NCI-H2107 (cell line): ENCODE measurements around the gene PANX1.

Experiments used
- DNase-seq: peaks from one replicate; lab custom pipeline; 2025; lab: John Stamatoyannopoulos, UW

PANX1 gene

GRCh38 chr11:94129512-94130297 lies 1.1 kb downstream of the PANX1 start:
- DNase-seq = no peak

DNA sequence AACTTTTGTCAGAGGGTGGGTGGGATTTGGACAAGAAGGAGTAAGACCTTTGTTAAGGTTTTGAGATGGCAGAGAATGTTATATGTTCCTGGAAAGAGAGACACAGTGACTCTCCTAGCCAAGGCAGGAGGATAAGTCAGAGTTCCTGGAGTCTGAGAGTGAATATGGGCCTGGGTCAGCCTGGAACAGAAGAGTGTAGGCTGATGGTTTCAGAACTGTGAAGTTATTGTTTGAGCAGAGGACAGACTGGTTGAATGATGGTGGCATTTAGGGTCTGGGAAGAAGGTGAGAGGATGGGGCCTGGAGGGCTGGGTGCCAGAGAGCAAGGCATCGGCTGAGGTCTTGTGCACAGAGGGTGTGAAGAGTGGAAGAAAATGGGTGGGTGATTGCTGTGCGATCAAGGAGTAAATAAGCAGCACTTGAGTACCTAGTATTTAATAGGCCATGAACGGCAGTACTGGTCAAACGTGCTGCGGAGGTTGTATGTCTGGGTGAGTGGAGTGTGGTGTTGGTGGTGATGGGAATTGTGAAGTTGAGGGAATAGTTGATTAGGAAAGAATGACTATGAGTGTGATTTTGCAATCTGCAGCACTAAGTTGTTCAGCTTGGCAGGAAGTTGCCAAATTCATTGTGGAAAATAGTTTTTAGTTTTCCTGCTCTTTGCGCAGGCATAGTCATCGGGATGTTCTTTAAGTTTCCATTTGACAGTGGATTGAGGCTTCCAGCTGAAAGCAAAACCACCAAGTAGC lies 1.8 kb downstream of the PANX1 start:
- no peak for DNase-seq

DNA sequence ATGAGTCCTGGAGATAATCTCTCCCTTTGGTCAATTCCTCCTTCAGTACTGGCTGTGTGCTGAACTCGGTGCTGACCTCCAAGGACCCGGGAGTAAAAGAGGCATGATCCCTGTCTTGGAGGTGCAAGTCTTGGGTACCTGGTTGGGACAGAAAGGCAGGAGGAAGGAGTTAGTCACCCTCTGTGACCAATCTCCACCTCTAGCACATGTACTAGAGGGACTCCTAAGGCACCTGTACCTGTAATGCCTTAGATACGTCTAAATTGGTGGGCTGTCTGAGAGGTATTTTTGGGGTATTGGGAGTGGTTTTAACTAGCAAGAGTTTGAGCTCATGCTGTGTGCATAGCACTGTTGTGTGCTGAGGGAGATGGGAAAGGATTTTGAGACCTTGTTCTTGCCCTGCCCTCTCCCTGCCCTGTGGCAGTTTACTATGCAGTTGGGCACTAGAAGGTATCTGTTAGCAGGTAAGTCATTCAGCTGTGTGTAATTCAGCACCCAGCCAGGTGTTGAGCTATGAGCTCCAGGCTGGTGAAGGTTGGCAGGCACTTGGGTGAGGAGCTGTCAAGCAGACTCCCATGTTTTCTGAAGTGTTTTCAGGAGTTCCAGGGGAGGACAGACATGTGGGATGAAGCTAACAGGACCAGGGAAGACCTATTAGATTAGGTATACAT lies 2.5 kb downstream of the PANX1 start:
- DNase-seq = no peak

- DNase-seq = no peak
These were observed 3.1 kb downstream of the PANX1 start for GRCh38 chr11:94131718-94132115.

GRCh38 chr11:94132152-94132558 lies 3.5 kb downstream of the PANX1 start:
- no peak for DNase-seq

GRCh38 chr11:94132823-94133408 lies 4.3 kb downstream of the PANX1 start:
- no peak for DNase-seq

DNA sequence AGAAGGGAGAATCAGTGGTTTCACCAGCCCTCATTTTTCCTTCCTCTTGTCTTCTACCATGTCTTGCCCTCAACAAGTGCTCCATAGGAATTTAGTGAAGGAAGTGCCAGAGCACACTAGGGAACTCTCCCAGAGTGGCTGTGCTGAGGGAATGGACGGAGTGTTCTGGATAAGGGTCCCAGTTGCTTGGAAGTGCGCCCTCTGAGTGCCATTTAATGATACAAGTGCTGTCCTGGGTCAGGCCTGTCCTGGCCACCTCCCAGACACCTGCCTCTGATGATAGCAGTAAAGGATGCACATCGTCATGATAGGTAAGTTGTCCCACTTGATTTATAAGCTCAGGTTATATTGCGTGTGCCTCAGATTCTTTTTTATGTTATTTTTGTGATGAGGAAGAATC lies 5.1 kb downstream of the PANX1 start:
- no peak for DNase-seq

- no peak for DNase-seq
These were observed 6.2 kb downstream of the PANX1 start for GRCh38 chr11:94134651-94135512.

- DNase-seq = no peak
These were observed 10.8 kb downstream of the PANX1 start for GRCh38 chr11:94139416-94139815.

DNA sequence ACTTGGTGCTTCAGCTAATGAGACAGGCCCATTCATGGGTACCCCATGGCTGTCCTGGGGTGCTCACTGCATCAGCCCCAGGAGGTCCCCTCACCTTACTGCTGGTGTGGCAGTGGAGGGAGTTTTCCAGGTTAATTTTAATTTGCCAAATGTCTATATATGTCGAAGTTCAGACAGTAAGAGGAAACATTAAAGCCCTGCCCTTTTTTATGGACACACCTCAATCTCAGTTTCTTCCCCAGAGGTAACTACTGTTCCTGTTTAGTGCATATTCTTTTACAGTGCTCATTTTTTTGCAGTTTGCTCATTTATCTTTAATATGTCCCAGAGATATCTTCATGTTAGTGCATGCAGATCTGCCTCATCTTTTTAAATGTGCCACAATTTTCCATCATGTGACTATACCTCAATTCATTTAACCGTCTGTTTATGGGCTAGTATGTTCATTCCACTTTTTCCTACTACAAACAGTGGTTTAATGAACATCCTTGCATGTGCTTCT lies 11.6 kb downstream of the PANX1 start:
- no peak for DNase-seq

- DNase-seq = no peak
These were observed 13.1 kb downstream of the PANX1 start for GRCh38 chr11:94141511-94142307.

DNA sequence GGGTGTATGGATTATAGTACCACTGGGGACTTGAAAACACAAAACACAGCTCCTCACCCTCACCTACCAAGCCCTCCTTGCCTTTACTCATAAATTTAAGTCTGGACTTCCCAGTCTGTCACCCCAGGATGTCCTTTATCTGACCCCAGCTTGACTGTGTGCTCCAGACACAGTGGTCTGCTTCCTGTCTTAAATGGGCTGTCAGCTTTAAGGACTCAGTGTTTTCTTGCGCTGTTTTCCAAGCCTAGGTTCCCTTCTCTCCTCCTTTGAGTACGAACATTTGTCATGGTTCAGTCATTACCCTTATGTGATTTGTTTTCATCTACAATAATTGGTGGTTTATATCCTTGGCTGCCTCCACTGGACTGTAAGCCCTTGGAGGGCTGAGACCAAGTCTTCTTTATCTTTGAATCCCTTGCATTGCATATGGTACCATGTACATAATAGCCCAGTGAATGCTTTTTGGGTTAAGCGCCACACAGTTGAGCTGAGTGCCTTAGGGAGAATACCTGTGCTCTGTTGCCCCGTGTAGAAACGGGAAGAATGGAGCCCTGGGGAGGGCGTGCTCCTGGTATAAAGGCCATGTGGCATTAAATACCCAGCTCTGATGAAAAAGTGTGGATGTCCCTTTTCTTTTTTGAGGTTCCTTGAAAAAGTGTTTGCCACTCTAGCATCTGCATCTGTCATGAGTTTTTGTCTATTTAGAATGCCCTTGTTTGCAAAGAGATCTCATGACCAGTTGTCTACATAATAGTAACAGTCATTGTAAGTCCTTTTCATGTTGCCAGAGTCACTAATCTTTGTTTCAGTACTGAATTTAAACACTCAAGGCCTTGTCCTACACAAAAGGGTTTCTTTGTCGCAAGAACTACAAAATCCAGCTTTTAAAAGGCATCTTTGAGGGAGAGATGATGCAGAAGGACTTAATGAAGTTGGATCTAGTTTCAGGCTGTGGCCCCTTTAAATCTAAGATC lies 14.0 kb downstream of the PANX1 start:
- no peak for DNase-seq

GRCh38 chr11:94144216-94144615 lies 15.6 kb downstream of the PANX1 start:
- no peak for DNase-seq

- DNase-seq = no peak
These were observed 16.0 kb downstream of the PANX1 start for GRCh38 chr11:94144664-94145063.

DNA sequence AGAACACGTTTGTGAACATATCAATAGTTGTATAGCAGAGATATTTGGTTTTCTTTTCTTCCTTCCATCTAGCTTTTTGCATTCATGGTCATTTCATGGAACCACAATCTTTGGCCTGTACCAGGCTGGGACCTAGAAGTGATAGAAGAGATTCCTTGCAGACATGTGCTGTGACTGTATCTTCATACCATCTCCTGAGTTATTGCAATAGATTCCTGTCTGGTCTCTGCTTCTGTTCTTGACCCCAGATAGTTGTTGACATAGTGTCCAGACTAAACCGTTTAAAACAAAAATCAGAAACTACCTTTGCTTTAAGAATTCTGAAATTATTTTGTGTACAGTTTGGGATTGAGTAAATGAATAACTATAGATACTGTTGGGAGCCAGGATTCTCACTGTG lies 16.8 kb downstream of the PANX1 start:
- DNase-seq = no peak

GRCh38 chr11:94145916-94146315 lies 17.3 kb downstream of the PANX1 start:
- no peak for DNase-seq

DNA sequence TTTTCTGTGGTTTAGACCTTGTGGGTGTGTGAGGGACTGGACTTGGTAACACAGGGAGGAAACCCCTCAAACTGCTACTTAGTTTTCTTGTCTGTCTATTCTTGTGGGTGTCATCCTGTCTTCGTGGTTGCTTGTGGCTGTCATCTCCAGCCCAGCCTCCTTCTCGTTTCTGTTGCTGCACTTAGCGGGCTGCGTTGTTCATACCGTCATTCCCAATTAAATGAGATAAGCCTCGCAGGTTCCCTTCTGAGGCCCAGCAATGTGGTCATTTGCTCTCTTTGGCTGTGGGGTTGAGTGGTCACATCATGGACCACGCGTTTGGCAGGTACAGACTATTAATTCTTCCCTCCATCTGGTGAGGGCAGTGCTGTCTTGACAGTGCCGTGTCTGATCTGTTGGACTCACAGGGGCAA lies 18.8 kb downstream of the PANX1 start:
- no peak for DNase-seq

DNA sequence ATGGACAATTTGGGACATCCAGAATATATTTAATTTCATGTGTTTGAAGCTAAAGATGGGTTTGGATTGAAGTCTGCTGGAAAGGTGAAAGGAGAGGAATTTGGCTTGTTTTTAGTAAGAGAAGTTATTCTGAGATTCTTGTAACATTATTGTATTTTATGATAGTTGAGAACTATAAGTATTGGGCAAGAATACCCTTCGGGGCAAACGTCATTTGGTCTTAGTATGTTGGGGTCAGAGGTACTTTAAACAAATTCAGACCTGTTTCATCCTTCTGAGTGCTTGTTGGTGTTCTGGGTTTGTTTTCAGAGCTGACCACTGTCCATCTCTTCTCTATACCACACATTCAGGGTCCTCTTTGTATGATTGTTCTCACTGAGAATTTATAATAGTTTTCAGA lies 19.5 kb downstream of the PANX1 start:
- no peak for DNase-seq

- no peak for DNase-seq
These were observed 20.9 kb downstream of the PANX1 start for GRCh38 chr11:94149431-94150017.
